ENCODE results near the gene LDLR. TPM values are rescaled to one million over a fixed set of nuclear protein-coding genes. Genes with fewer than 3 reads are reported as not detected.
"Not testable (repeated sequence)": the region's sequence is repeated elsewhere in the genome, so short reads cannot be mapped to it uniquely, and the experiment has no call there.

The LDLR gene
- total RNA-seq, 2 experiments from 2014 or later, result 88.3 to 99.1 TPM

DNA sequence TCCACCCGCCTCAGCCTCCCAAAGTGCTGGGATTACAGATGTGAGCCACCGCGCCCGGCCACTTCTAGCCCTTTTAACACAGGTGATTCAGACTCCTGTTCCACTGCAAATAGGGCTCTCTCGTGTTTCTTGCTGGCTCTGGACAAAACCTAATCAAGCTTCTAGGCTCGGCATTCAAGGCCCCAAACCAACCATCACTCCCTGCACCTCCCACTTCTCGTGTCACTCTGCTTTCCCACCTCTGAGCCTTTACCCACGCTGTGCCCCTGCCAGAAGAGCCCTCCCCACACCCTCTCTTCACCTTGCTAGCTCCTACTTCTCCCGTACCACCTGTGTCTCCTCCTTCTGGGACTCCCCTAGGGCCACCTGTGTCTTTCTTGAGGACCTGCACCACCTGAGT lies 88.3 kb downstream of the LDLR start:
- Histone ChIP-seq H4K20me1 (ENCODE audit: insufficient read depth, low read length) (no peaks in the 10 kb centered on the region), H3K4me1 (ENCODE audit: insufficient read depth, low read length, poor library complexity, severe bottlenecking) (peaks cover 28% of the 10 kb centered on the region), H3K36me3 (ENCODE audit: insufficient read depth, low read length) (peaks cover 76% of the 10 kb centered on the region), H3K4me2 (ENCODE audit: low read length) (no peak overlapping the region), H3K4me3 (ENCODE audit: low read depth, low read length, poor library complexity, severe bottlenecking) (no peak overlapping the region), H3K27ac (ENCODE audit: low read depth, low read length, poor library complexity, severe bottlenecking) (no peak overlapping the region), H2AFZ (ENCODE audit: low read length) (no peak overlapping the region), H3K79me2 (ENCODE audit: insufficient read depth, low read depth, low read length) (peaks cover 25% of the 10 kb centered on the region; the same call in 1 of the 2 replicates), H3K9me3 (ENCODE audit: low read length) (no peaks in the 10 kb centered on the region), H3K9me2 (ENCODE audit: insufficient read depth, low read length) (no peaks in the 10 kb centered on the region)
- BruUV-seq (replicated peaks), result no TSS peak
- no peak for DNase-seq (ENCODE audit: low spot score)
- ChIA-PET POLR2A (no interaction called here), CTCF (ENCODE audit: unreplicated experiment) (no interaction called here)
- intact Hi-C loops (cut with micrococcal nuclease; ENCODE audit: unreplicated experiment), result no loop called here
- TF ChIP-seq, protein P1, sequence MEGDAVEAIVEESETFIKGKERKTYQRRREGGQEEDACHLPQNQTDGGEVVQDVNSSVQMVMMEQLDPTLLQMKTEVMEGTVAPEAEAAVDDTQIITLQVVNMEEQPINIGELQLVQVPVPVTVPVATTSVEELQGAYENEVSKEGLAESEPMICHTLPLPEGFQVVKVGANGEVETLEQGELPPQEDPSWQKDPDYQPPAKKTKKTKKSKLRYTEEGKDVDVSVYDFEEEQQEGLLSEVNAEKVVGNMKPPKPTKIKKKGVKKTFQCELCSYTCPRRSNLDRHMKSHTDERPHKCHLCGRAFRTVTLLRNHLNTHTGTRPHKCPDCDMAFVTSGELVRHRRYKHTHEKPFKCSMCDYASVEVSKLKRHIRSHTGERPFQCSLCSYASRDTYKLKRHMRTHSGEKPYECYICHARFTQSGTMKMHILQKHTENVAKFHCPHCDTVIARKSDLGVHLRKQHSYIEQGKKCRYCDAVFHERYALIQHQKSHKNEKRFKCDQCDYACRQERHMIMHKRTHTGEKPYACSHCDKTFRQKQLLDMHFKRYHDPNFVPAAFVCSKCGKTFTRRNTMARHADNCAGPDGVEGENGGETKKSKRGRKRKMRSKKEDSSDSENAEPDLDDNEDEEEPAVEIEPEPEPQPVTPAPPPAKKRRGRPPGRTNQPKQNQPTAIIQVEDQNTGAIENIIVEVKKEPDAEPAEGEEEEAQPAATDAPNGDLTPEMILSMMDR (conservative IDR thresholded peaks at IDR 0.05; ENCODE audit: low read length), result no peak
- TF ChIP-seq EZH2phosphoT487 (IDR thresholded peaks at IDR 0.05; ENCODE audit: borderline replicate concordance, low read depth, low read length), result no peak

GRCh38 chr19:11179145-11179465 lies 89.8 kb downstream of the LDLR start:
- intact Hi-C loops (cut with micrococcal nuclease; ENCODE audit: unreplicated experiment); H3K9me3 ChIP-seq (ENCODE audit: low read length); CTCF ChIA-PET (ENCODE audit: unreplicated experiment); H4K20me1 ChIP-seq (ENCODE audit: insufficient read depth, low read length); BruUV-seq (replicated peaks); DNase-seq (ENCODE audit: low spot score); H3K9me2 ChIP-seq (ENCODE audit: insufficient read depth, low read length); H2AFZ ChIP-seq (ENCODE audit: low read length); H3K4me3 ChIP-seq (ENCODE audit: low read depth, low read length, poor library complexity, severe bottlenecking): not testable (repeated sequence)
- peaks cover 76% of the 10 kb centered on the region for H3K36me3 ChIP-seq (ENCODE audit: insufficient read depth, low read length)
- H3K4me1 ChIP-seq (ENCODE audit: insufficient read depth, low read length, poor library complexity, severe bottlenecking), result peaks cover 28% of the 10 kb centered on the region
- peak overlapping the region; percentile 50 for H3K27ac ChIP-seq (ENCODE audit: low read depth, low read length, poor library complexity, severe bottlenecking)
- peak overlapping the region; percentile 51; the same call in 1 of the 2 replicates for H3K4me2 ChIP-seq (ENCODE audit: low read length)
- POLR2A ChIA-PET, result interaction anchor here (0.6 kb wide), 1 partner anchor 561 kb away, joined by 3 read pairs; no protein-coding TSS in a partner anchor
- H3K79me2 ChIP-seq (ENCODE audit: insufficient read depth, low read depth, low read length), result peaks cover 25% of the 10 kb centered on the region; the same call in 1 of the 2 replicates

DNA sequence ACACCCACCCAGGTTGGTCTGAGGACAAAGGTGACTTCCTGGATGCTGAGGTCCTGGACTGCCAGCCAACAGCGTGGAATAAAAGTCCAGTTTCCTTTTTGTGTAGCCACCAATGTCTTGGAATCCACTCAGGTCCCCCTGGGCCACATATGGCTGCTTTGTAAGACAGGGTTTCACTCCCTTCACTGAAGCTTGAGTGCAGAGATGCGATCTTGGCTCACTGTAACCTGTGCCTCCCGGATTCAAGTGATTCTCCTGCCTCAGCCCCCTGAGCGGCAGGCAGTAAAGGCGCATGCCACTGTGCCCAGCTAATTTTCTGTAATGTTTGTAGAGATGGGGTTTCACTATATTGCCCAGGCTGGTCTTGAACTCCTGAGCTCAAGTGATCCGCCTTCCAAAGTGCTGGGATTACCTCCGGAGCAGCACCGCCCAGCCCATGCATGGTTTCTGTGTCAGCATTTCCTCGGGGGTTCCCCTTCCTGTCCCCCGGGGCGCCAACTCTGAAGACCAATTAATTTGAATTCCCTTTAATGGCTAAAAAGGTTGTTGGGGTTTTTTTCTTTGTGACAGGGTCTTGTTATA lies 90.5 kb downstream of the LDLR start:
- Histone ChIP-seq H3K27ac (ENCODE audit: low read depth, low read length, poor library complexity, severe bottlenecking) (peak overlapping the region; percentile 50), H3K4me3 (ENCODE audit: low read depth, low read length, poor library complexity, severe bottlenecking) (peak overlapping the region; percentile 46), H3K9me2 (ENCODE audit: insufficient read depth, low read length) (no peaks in the 10 kb centered on the region), H2AFZ (ENCODE audit: low read length) (no peak overlapping the region), H3K79me2 (ENCODE audit: insufficient read depth, low read depth, low read length) (peaks cover 25% of the 10 kb centered on the region; the same call in 1 of the 2 replicates), H3K4me1 (ENCODE audit: insufficient read depth, low read length, poor library complexity, severe bottlenecking) (peaks cover 28% of the 10 kb centered on the region), H4K20me1 (ENCODE audit: insufficient read depth, low read length) (no peaks in the 10 kb centered on the region), H3K36me3 (ENCODE audit: insufficient read depth, low read length) (peaks cover 72% of the 10 kb centered on the region), H3K9me3 (ENCODE audit: low read length) (no peaks in the 10 kb centered on the region; the same call in 1 of the 2 replicates), H3K4me2 (ENCODE audit: low read length) (peak overlapping the region; percentile 51)
- ChIA-PET CTCF (ENCODE audit: unreplicated experiment) (no interaction called here), POLR2A (interaction anchor here (1.5 kb wide), 1 partner anchor 10 kb away, joined by 5 read pairs; no protein-coding TSS in a partner anchor)
- no TSS peak for BruUV-seq (replicated peaks)
- intact Hi-C loops (cut with micrococcal nuclease; ENCODE audit: unreplicated experiment), result no loop called here
- DNase-seq (ENCODE audit: low spot score), result peak; percentile 54
- TF ChIP-seq EZH2phosphoT487 (IDR thresholded peaks at IDR 0.05; ENCODE audit: borderline replicate concordance, low read depth, low read length), result no peak
- TF ChIP-seq, protein P1 (conservative IDR thresholded peaks at IDR 0.05; ENCODE audit: low read length), result no peak

Data from OCI-LY7 (cell line).